Measurements from ENCODE around the gene ZNRD2.

The ZNRD2 gene

GRCh38 chr11:65573391-65574079, 3.3 kb downstream of the ZNRD2 start:
- DNase-seq (ENCODE audit: low read depth) = no peak

- DNase-seq (ENCODE audit: low read depth) = peak; percentile 88
These were observed 4.0 kb downstream of the ZNRD2 start for GRCh38 chr11:65574109-65574810.

DNA sequence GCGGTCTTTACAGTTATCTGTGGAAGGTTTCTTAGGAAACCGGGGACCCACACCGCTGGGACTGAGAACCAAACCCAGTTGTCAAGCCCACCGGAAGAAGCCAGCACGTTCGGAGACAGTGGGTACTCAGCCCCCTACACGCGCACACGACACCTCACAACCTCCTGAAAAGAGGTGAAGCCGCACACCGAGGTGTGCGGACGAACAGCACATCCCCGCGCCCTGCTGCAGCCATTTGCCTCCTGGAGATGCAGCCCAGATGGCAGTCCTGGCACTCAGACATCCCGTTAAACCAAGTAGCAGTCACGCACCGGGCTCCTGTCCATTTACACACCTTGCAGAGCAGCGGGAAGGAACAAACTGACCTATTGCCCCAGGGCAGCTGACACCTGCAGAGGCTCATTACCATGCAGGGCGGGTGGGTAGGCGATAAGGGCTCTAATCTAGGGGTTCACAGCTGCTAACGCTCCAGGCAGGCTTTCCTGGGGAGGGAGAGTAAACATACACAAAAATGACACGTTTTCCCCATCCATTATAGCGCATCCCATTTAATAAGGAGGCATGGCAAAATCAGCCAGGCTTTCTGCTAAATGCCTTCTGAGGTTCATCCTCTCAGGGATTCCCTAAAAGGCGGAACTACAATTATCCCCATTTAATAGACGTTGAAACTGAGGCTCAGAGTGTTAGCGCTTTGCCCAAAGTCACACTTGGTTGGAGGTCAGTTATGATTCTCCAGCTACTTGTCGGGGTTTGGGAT, 4.7 kb downstream of the ZNRD2 start:
- no peak for DNase-seq (ENCODE audit: low read depth)

- no peak for DNase-seq (ENCODE audit: low read depth)
These were observed 5.4 kb downstream of the ZNRD2 start, which contains the start of gene EHBP1L1 for GRCh38 chr11:65575568-65576231. Gene EHBP1L1 (plus strand): TSS chr11:65576053. CDS start chr11:65576303, 250 bp downstream.

DNA sequence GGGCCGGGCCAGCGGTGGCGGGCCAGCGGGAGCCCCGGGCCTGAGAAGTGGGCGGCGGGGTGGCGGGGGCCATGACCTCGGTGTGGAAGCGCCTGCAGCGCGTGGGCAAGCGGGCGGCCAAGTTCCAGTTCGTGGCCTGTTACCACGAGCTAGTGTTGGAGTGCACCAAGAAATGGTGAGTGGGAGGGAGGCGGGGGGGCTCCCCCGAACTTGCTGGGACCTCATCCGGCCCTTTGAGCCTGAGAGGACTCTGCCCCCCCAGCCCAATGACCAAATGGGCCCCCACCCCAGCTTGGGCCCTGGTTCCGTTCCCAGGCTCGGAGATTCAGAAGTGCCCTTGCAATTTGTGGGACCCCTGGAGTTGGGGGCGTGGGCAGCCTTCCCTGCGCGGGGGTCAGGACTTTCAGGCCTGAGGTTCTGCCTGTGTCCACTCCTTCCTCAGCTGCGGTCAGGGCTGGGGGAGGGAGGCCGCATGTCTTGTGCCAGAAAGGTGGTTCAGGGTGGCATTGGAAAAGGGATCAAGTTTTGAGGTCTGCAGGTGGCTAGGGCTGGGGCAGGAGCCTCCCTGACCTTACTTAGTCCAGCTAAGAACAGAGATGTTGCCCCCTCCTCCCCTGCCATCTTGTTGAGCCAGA, 6.1 kb downstream of the ZNRD2 start:
- DNase-seq (ENCODE audit: low read depth) = no peak

DNA sequence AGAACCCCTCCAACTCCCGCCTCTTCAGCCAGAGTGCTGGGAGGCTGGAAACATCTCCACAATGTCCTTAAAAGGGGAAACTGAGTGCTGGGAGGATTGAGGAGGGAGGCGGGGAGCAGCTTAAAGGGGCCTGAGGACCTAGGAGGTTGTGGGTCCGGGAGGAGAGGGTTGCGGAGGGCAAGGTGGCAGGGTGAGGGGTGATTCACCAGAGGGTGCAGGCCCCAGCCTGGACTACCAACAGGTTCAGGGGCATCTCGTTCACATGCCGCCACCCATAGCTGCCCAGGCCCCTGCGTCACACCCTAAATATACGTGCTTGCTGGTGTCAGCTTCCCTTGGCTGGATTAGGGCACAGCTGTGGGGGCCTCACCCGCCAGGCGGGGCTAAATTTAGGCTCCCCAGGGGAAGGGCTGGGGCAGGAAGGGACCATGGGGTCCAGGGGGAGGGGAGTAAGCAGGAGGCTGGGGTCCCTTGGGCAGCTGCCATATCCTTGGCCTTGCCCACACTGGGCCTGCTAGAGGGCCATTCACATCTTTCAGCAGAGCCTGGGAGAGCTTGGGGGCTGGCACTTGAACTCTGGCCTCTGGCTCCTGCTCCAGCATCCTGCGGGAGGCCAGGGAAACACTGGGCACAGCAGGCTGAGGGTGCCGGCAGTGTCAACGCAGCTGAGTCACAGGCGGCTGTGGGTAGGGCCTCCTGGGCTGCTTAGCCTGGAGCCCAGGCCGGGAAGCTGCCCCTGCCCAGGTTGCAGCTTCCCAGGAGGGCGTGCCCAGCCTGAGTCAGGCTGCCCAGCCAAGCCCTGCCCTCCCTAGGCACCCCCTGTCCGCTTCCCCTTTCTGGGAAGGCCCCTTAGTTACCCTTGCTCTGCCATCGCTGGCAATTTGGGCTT, 6.8 kb downstream of the ZNRD2 start:
- no peak for DNase-seq (ENCODE audit: low read depth)

DNA sequence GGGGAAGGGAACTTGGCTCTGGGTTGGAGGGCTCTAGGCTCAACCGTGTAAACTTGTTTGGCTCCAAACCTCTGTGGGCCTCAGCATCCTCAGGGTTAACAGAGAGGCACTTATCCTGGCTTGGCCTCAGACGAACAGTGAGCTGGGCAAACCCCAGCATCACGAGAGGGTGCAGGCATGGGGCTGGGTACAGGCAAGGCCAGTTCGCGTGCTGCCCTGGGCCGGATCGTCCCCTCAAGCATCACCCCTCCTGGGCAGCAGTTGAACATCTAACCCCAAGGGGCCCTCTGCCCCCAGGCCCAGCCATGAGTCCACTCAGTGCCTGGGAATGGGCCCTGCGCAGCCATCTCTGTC, 7.5 kb downstream of the ZNRD2 start:
- no peak for DNase-seq (ENCODE audit: low read depth)

- DNase-seq (ENCODE audit: low read depth) = no peak
These were observed 7.9 kb downstream of the ZNRD2 start for GRCh38 chr11:65578134-65578533.

- no peak for DNase-seq (ENCODE audit: low read depth)
These were observed 8.4 kb downstream of the ZNRD2 start for GRCh38 chr11:65578667-65579066.

GRCh38 chr11:65579291-65579690, 9.0 kb downstream of the ZNRD2 start:
- DNase-seq (ENCODE audit: low read depth) = no peak

DNA sequence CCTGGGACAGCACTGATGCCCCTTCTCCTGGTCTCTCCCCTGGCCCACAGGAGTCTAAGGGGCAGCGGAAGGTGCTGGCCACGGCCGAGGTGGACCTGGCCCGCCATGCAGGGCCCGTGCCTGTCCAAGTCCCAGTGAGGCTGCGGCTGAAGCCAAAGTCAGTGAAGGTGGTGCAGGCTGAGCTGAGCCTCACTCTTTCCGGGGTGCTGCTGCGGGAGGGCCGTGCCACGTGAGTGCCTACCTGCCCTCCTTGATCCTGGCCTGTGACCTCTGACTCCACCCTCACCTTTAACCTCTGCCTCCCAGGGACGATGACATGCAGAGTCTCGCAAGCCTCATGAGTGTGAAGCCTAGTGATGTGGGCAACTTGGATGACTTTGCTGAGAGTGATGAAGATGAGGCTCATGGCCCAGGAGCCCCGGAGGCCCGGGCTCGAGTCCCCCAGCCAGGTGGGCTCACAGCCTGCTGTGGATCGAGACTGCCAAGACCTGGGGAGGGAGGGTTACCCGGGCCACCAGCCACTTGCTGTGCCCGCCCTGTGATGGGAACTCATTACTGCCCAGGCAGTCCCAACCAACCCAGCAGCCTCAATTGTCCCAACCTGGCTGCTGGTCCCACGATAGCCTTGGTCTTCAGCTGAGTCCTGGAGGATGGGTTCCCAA, 9.9 kb downstream of the ZNRD2 start:
- no peak for DNase-seq (ENCODE audit: low read depth)

GRCh38 chr11:65580756-65581155, 10.5 kb downstream of the ZNRD2 start:
- DNase-seq (ENCODE audit: low read depth) = no peak

GRCh38 chr11:65581928-65582327, 11.7 kb downstream of the ZNRD2 start:
- no peak for DNase-seq (ENCODE audit: low read depth)

DNA sequence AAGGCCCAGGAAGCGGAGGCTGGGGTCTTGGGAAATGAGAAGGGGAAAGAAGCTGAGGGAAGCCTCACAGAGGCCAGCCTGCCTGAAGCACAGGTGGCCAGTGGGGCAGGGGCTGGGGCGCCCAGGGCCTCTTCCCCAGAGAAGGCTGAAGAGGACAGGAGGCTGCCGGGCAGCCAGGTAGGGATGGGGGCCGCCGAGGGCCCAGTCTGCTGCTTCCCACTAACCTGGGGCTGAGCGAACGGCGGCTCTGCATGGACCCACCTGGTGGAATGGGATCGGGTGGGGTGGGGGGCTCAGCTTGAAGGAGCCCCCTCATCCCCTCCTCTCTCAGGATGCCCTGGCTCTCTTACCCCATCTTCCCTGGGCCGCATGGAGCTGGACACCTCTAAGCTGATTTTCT, 13.3 kb downstream of the ZNRD2 start:
- DNase-seq (ENCODE audit: low read depth) = no peak

DNA sequence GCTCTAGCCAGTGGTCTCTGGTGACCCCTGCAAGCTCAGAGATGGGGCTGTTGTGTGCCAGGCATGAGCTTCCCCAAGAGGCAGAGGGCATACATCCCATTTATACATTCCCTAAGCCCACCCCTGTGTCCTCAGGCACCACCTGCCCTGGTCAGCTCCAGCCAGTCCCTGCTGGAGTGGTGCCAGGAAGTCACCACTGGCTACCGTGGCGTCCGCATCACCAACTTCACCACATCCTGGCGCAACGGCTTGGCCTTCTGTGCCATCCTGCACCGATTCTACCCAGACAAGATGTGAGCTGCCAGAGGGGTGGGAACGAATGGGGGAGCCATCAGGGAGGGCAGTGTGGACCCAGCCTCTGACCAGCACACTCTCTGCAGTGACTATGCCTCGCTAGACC, 13.8 kb downstream of the ZNRD2 start:
- DNase-seq (ENCODE audit: low read depth) = no peak

DNA sequence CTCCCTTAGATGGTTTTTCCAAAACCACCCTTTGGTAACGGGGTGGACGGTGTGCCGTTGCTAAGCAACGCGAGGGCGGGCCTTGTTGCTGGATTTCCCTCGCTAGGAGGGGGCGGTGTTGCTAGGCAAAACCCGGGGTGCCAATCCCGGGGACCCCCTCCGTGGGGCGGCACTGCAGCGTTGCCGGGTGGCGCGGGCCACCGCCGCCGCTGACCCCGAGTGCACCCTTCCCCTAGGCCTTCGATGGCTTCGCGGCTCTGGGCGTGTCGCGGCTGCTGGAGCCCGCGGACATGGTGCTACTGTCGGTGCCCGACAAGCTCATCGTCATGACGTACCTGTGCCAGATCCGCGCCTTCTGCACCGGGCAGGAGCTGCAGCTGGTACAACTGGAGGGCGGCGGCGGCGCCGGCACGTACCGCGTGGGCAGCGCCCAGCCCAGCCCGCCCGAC, 14.5 kb downstream of the ZNRD2 start:
- no peak for DNase-seq (ENCODE audit: low read depth)

DNA sequence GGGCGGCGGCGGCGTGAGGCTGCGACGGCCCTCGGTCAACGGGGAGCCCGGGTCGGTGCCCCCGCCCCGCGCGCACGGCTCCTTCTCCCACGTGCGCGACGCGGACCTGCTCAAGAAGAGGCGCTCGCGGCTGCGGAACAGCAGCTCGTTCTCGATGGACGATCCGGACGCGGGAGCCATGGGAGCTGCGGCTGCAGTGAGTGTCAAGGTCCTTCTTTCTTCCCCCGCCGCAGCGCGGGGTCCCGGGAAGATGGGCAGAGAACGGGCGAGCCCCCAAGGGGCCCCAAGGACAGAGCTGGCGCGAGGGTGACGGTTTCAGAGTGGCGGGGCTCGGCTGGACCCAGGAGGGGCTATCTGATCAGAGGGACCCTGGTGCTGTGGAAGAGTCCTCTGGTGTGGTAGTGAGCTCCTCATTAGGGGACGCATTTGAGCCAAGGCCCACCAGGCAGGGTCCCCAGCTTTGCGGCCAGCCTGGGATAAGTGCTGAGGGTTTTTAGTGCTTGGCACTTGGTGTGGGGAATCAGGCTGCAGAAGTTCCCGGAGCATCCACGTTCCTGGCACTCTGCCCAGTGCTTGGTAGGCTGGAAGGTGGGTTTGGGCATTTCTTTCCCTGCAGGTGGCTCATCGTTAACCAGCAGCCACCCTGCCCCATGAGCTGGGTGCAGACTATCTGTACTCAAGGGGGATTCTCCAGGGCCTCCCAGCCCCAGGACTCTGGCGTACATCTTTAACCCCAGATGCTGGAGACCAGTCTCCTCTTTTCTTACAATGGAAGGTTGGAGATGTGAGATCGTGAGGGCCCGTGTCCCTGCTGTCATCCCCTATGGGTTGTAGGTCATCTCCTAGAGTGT, 15.3 kb downstream of the ZNRD2 start:
- DNase-seq (ENCODE audit: low read depth) = no peak

DNA sequence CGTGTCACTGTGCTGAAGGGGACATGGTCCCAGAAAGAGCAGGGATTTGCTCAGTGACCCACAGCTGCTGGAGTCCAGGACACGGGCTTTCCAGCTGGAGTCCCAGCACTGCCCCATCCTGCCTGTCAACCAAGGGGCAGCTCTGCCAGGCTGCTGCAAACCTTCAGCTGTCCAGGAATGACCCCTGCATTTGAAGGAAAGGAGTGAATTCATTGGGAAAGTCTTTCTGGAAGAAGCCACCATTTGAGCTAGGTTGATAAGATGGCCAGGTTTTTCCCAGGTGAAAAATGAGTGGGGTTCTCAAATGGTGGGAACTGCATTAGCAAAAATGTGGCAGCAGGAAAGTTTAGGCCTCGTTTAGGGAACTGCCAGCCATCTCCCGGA, 16.0 kb downstream of the ZNRD2 start:
- no peak for DNase-seq (ENCODE audit: low read depth)

GRCh38 chr11:65586676-65587075, 16.4 kb downstream of the ZNRD2 start:
- no peak for DNase-seq (ENCODE audit: low read depth)
